Activated CD4-positive, alpha-beta T cell treated with anti-CD3 and anti-CD28 coated beads for 36 hours (primary cell): ENCODE results near the gene SLC13A4. TPM values are rescaled to one million over a fixed set of nuclear protein-coding genes. Genes with fewer than 3 reads are reported as not detected.
A peak's percentile ranks its signal among the peaks of the same experiment; 100 is the strongest.
"Not testable (repeated sequence)": the region's sequence is repeated elsewhere in the genome, so short reads cannot be mapped to it uniquely, and the experiment has no call there.

Experiments
- ATAC-seq: fragments of 200-7000 bp; cut with Tn5 transposase; one replicate; pipeline ENCODE4 v1.10.0; 2021; ENCODE audit warnings: mild to moderate bottlenecking, moderate library complexity
- CTCF ChIA-PET: fragments of 350-600 bp; sonication (Branson Sonifier 250); formaldehyde crosslinking; loops from one replicate; lab custom pipeline; 2021; ENCODE audit warnings: antibody characterized with exemption; lab: Charles Lee
- POLR2A ChIA-PET: fragments of 350-600 bp; sonication (Branson Sonifier 250); formaldehyde crosslinking; loops from one replicate; lab custom pipeline; 2021; ENCODE audit warnings: antibody characterized with exemption, inconsistent platforms; lab: Charles Lee
- DNase-seq: peaks from one replicate; pipeline ENCODE4 v3.0.0-alpha.2; 2020
- H3K27ac Mint-ChIP-seq: one replicate; pipeline ENCODE4 v1.8.0; 2021; ENCODE audit warnings: mixed read lengths
- H3K27me3 Mint-ChIP-seq: one replicate; pipeline ENCODE4 v1.8.0; 2021; ENCODE audit warnings: mixed read lengths
- H3K36me3 Mint-ChIP-seq: one replicate; pipeline ENCODE4 v1.8.0; 2021; ENCODE audit warnings: low read depth, mixed read lengths
- H3K4me1 Mint-ChIP-seq: one replicate; pipeline ENCODE4 v1.8.0; 2021; ENCODE audit warnings: mixed read lengths
- H3K4me3 Mint-ChIP-seq: one replicate; pipeline ENCODE4 v1.8.0; 2021; ENCODE audit warnings: mild to moderate bottlenecking, moderate library complexity, mixed read lengths
- H3K9me3 Mint-ChIP-seq: one replicate; pipeline ENCODE4 v1.8.0; 2021; ENCODE audit warnings: low read depth, mixed read lengths
- intact Hi-C, 2 experiments: fragments of 100-400 bp; cut with DNase I in 1 of 2; cut with micrococcal nuclease in 1 of 2; formaldehyde crosslinking; loops; one replicate each; pipeline versions ENCODE4 v1.14.2 to v1.15.1; 2022 to 2024; cut with DNase I, micrococcal nuclease
- total RNA-seq, 2 experiments: library from RNA; stranded (reverse); gene quantifications; one replicate each; pipeline ENCODE4 v1.2.3, GENCODE V29; 2021

SLC13A4 gene
- total RNA-seq, 2 experiments from 2014 or later, result not detected

DNA sequence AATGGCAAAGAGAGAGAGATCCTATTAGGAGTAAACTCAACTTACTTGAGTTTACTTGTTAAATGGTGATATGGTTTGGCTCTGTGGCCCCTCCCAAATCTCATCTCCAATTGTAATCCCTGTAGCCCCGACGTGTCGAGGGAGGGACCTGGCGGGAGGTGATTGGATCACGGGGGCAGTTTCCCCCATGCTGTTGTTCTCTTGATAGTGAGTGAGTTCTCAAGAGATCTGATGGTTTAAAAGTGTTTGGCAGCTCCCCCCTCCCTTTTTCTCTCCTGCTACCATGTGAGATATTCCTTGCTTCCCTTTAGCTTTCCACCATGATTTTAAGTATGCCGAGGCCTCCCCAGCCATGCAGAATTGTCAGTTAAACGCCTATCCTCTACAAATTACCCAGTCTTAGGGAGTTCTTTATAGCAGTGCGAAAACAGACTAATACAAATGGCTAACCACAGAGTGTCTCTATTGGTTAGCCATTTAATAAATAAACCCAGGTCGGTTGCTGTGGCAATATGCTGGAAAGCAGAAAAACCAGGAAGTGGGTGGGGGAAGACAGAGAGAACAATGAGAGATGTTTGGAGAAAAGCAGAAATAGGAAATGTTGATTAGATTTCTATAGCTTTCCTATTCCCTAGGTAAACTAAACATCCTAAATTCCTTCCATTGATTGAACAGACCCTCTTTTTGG is 68.7 kb downstream of the SLC13A4 start:
- no peaks in the 10 kb centered on the region for H3K27me3 Mint-ChIP-seq
- ChIA-PET POLR2A (no interaction called here), CTCF (interaction anchor here (0.9 to 1.2 kb wide), 2 partner anchors 11 to 13 kb away, joined by 3 to 5 read pairs; no protein-coding TSS in a partner anchor)
- no peak overlapping the region for H3K27ac Mint-ChIP-seq
- DNase-seq (no peak), ATAC-seq (no peak)
- intact Hi-C loops, result no loop called here
- H3K36me3 Mint-ChIP-seq, result peaks cover 11% of the 10 kb centered on the region
- H3K9me3 Mint-ChIP-seq, result no peaks in the 10 kb centered on the region
- peaks cover 20% of the 10 kb centered on the region for H3K4me1 Mint-ChIP-seq
- no peak overlapping the region for H3K4me3 Mint-ChIP-seq

DNA sequence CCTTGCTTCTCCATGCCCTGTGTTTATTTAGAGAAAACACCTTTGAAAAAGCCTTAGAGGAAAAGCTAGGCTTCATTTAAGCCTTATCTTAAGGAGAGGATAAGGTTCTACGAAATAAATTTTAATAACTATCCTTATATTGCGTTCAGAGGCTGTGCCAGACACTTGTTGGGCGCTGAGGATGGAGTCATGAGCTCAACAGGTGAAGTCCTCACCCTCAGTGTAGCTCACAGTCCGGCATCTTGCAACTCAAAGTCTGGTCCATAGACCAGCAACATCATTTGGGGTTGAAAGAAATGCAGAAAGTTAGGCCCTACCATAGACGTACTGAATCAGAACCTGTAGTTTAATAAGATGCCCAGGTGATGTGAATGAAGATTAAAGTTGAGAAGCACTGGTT is 69.4 kb downstream of the SLC13A4 start:
- Mint-ChIP-seq H3K4me3 (no peak overlapping the region), H3K27ac (no peak overlapping the region), H3K36me3 (peaks cover 9% of the 10 kb centered on the region), H3K27me3 (no peaks in the 10 kb centered on the region), H3K9me3 (no peaks in the 10 kb centered on the region), H3K4me1 (peaks cover 14% of the 10 kb centered on the region)
- CTCF ChIA-PET, result interaction anchor here (0.6 to 0.9 kb wide), 2 partner anchors 10 to 378 kb away, joined by 3 read pairs; no protein-coding TSS in a partner anchor
- POLR2A ChIA-PET, result no interaction called here
- DNase-seq, result no peak
- intact Hi-C loops, result no loop called here
- ATAC-seq, result no peak

DNA sequence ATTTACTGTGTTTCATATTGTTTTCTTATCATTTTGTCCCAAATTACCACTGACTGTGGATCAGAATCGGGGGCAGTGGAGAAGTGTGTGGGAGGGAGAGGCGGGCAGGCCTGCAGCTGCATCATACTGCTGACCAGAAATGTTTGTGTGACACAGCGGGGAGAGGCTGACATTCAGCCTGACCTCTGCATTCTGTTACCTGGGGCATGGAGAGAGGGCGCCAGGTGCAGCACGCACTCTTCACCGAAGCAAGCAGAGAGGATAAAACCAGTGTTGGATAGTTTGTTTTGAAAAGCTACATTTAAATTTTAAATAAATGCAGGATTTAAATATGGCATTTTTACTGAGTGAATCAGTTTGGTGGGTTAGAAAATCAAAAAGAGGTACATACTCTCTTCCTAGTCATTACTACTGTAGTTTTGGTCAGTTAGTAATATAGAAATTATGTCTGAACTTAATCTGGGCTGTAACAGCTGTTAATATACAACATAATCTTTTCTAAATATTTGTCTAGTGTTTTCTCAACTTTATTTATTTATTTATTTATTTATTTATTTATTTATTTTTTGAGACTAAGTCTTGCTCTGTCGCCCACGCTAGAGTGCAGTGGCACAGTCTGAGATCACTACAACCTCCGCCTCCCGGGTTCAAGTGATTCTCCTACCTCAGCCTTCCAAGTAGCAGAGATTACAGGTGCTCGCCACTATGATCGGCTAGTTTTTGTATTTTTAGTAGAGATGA is 74.5 kb downstream of the SLC13A4 start:
- POLR2A ChIA-PET, result no interaction called here
- CTCF ChIA-PET, result no interaction called here

DNA sequence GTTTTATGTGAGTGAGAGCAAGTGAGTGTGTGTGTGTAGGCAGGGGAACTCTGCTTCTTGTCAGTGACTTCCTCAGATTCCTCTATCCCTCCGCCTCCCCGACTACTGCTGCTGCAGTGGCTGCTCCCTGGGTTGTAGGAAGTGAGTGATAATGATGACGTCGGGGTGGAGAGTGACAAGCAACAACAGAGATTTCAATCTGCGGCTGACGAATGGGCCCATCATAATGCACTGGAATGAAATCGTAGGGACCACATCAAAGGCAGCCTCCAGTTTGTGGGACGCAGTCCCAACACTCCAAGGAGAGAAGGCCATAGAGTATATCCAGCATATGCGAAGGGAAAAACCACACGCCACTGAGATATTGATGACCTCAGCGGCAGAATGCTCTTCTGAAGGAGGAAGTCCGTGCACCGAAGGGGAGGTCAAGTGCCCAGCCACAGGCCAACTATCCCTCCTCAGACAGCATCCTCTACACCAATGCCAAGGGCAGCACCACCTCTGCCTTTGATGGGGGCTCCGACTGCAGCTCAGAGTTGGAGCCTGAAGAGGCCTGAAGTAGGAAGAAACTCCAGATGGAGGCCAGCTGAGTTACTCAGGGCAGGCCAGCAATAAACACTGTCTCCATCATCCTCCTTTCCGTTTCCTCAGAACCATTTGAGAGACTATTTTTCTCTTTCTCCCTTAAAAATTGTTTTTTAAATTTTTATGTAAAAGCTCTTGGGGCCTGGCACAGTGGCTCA is 77.0 kb downstream of the SLC13A4 start:
- intact Hi-C loops, result no loop called here
- Mint-ChIP-seq H3K9me3 (no peaks in the 10 kb centered on the region), H3K4me1 (no peaks in the 10 kb centered on the region), H3K27me3 (no peaks in the 10 kb centered on the region), H3K4me3 (no peak overlapping the region), H3K27ac (no peak overlapping the region), H3K36me3 (peaks cover 13% of the 10 kb centered on the region)
- no peak for ATAC-seq
- no peak for DNase-seq
- CTCF ChIA-PET, result interaction anchor here (0.7 kb wide), 1 partner anchor 1325 kb away, joined by 3 read pairs; no protein-coding TSS in a partner anchor
- POLR2A ChIA-PET, result no interaction called here

More for the DNA sequence above, 74.5 kb downstream of the SLC13A4 start:
- DNase-seq (no peak), ATAC-seq (no peak)
- Mint-ChIP-seq H3K9me3 (no peaks in the 10 kb centered on the region), H3K27me3 (no peaks in the 10 kb centered on the region), H3K4me1 (no peaks in the 10 kb centered on the region), H3K36me3 (peaks cover 3% of the 10 kb centered on the region), H3K4me3 (no peak overlapping the region), H3K27ac (no peak overlapping the region)
- intact Hi-C loops, result no loop called here

DNA sequence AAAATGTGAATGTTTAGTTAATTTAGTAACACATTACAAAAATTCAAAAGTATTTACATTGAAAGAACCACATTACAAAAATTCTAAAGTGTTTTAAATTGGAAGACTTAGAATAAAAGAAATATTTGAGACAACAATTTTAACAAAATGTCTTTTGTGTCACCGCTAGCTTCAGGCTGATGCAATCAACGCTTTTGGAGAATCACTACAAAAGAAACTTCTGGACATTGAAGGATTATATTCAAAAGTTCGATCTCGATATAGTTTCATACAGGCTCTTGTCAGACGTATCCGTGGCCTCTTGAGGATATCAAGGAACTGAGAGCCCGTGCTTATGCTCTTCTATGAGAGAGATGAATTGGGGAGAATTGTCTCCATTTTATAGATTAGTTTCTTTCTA is 79.8 kb downstream of the SLC13A4 start:
- H3K27ac Mint-ChIP-seq, result no peak overlapping the region
- H3K9me3 Mint-ChIP-seq, result no peaks in the 10 kb centered on the region
- no peak overlapping the region for H3K4me3 Mint-ChIP-seq
- no peaks in the 10 kb centered on the region for H3K4me1 Mint-ChIP-seq
- H3K27me3 Mint-ChIP-seq, result no peaks in the 10 kb centered on the region
- no peak for DNase-seq
- no peak for ATAC-seq
- ChIA-PET CTCF (interaction anchor here (0.9 to 3.5 kb wide), 3 partner anchors 11 to 21 kb away, joined by 3 to 13 read pairs (median 5); partner anchors contain the start of gene STMP1), POLR2A (no interaction called here)
- H3K36me3 Mint-ChIP-seq, result peaks cover 29% of the 10 kb centered on the region
- intact Hi-C loops, result no loop called here

DNA sequence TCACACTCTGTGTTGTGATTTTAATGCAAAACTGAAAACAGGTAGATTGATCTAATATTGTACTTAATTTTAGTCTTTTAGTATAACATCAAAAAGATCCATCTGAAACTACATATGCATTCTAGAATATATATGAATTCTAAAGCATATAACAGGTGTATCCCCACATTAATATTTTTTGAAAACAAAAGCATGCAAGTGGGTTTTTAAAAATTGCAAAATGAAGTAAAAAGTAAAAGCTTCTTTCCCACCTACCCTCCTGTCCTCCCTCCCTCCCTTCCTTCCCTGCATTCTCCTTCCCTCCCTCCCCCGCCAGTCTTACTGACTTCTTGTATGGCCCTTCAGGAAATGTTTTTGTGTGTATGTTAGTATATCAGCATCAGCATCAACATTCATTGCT is 80.2 kb downstream of the SLC13A4 start:
- ATAC-seq (no peak), DNase-seq (no peak)
- ChIA-PET POLR2A (no interaction called here), CTCF (interaction anchor here (0.8 to 5.0 kb wide), 5 partner anchors 11 to 367 kb away, joined by 3 to 37 read pairs (median 6); partner anchors contain the start of gene STMP1)
- Mint-ChIP-seq H3K27me3 (no peaks in the 10 kb centered on the region), H3K36me3 (peaks cover 29% of the 10 kb centered on the region), H3K9me3 (no peaks in the 10 kb centered on the region), H3K4me1 (no peaks in the 10 kb centered on the region), H3K27ac (peak overlapping the region; percentile 25), H3K4me3 (no peak overlapping the region)
- intact Hi-C loops, result no loop called here

DNA sequence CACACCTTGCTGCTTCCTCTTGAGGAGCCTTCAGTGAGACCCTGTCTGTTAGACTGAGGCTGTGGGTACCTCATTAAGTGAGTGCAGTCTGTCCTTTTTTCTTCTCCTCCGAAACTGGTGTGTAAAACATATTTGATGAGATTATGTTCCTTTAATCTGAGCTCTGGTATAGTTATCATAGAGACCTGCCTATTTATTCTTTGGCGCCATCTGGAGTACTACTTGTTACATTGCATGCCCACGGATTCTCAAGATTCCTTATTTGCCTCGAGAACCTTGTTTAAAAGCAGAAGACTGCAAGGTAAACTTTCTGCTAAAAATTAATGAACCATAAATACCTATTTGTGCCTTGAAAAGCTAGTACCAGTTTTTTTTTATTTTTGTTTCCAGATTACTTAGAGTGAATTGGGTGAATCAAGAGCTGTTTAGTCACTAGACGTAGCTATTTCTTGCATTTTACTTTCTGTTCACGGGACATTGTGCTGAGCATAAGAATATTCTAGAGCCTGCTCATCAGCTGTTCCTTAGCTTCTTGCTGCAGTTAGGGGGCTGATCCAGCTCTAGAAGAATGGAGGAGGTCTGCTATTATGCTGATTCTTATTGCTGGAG is 82.6 kb downstream of the SLC13A4 start:
- Mint-ChIP-seq H3K4me3 (no peak overlapping the region), H3K27ac (no peak overlapping the region), H3K36me3 (peaks cover 41% of the 10 kb centered on the region), H3K9me3 (no peaks in the 10 kb centered on the region), H3K4me1 (no peaks in the 10 kb centered on the region), H3K27me3 (no peaks in the 10 kb centered on the region)
- POLR2A ChIA-PET, result interaction anchor here (1.0 kb wide), 1 partner anchor 16 kb away, joined by 3 read pairs; the partner anchor contains the start of gene STMP1
- ATAC-seq (peak; percentile 58), DNase-seq (no peak)
- CTCF ChIA-PET, result interaction anchor here (0.7 to 5.0 kb wide), 36 partner anchors 9 to 370 kb away, joined by 3 to 37 read pairs (median 4); no protein-coding TSS in a partner anchor
- intact Hi-C loops, result loop anchor here (1.0 to 2.0 kb wide), 4 partner anchors 133 to 371 kb away; no protein-coding TSS in a partner anchor

DNA sequence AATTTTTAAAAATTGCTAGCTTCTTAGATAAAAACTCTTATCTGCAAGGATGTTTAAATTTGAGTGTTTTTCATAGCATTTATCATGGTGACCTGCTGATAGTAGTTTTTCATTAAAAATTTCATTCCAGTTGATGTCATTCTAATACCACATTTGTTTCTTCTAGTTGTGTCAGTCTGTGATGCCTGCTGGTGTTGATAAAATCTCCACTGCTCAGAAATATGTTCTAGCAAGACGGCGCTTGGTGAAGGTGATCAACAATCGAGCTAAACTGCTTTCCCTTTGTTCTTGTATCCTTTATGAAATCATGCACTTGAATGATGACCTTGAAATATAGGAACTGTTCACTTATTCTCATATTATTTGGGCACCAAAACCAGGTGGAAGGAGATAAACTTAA is 83.3 kb downstream of the SLC13A4 start:
- H3K9me3 Mint-ChIP-seq, result no peaks in the 10 kb centered on the region
- no peaks in the 10 kb centered on the region for H3K4me1 Mint-ChIP-seq
- H3K4me3 Mint-ChIP-seq, result no peak overlapping the region
- no peak for DNase-seq
- H3K27ac Mint-ChIP-seq, result no peak overlapping the region
- no peak for ATAC-seq
- intact Hi-C loops, result loop anchor here (1.0 to 2.0 kb wide), 4 partner anchors 132 to 370 kb away; no protein-coding TSS in a partner anchor
- no peaks in the 10 kb centered on the region for H3K27me3 Mint-ChIP-seq
- CTCF ChIA-PET, result interaction anchor here (0.7 to 5.0 kb wide), 30 partner anchors 9 to 370 kb away, joined by 3 to 37 read pairs (median 4); no protein-coding TSS in a partner anchor
- POLR2A ChIA-PET, result no interaction called here
- peaks cover 45% of the 10 kb centered on the region for H3K36me3 Mint-ChIP-seq

DNA sequence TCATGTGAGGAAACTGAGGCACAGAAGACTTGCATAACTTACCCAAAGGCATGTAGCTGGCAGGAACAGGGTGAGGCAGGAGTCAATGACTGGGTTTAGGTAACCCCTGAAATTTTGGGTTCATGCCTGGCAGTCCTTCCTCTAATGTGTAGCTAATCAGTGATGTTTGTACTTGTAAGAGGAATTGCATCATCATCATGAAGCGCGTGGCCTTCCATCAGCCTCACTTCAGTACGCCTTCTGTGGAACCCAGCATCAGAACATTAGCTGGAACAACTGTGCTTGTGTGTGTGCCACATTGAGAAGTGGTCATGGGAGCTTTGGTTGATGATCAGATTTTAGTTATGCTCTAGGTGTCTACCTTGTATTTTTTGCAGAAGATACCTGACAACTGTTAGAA is 83.8 kb downstream of the SLC13A4 start:
- CTCF ChIA-PET, result interaction anchor here (0.6 to 5.0 kb wide), 21 partner anchors 8 to 927 kb away, joined by 3 to 37 read pairs (median 4); no protein-coding TSS in a partner anchor
- Mint-ChIP-seq H3K4me3 (no peak overlapping the region), H3K27ac (peak overlapping the region; percentile 66), H3K36me3 (peaks cover 45% of the 10 kb centered on the region), H3K9me3 (no peaks in the 10 kb centered on the region), H3K27me3 (no peaks in the 10 kb centered on the region), H3K4me1 (no peaks in the 10 kb centered on the region)
- ATAC-seq (no peak), DNase-seq (no peak)
- intact Hi-C loops, result loop anchor here in 1 of 2 experiments (2.0 kb wide), 1 partner anchor 131 kb away; no protein-coding TSS in a partner anchor
- POLR2A ChIA-PET, result no interaction called here

DNA sequence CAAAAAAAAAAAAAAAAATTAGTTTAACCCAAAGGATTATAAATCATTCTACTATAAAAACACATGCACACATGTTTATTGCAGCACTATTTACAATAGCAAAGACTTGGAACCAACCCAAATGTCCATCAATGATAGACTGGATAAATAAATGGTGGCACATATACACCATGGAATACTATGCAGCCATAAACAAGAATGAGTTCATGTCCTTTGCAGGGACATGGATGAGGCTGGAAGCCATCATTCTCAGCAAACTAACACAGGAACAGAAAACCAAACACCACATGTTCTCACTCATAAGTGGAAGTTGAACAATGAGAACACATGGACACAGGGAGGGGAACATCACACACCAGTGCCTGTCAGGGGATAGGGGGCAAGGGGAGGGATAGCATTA is 88.3 kb downstream of the SLC13A4 start:
- POLR2A ChIA-PET, DNase-seq, ATAC-seq, H3K4me3 Mint-ChIP-seq, H3K27me3 Mint-ChIP-seq, H3K9me3 Mint-ChIP-seq, CTCF ChIA-PET, H3K27ac Mint-ChIP-seq, H3K4me1 Mint-ChIP-seq, intact Hi-C loops: not testable (repeated sequence)
- H3K36me3 Mint-ChIP-seq, result peaks cover 56% of the 10 kb centered on the region
